Tibial nerve (tissue), 4 donors: ENCODE measurements around the gene ATMIN. TPM values are rescaled to one million over a fixed set of nuclear protein-coding genes. Genes with fewer than 3 reads are reported as not detected.

Source experiments
- DNase-seq, 2 donors: peaks; one replicate each; pipeline ENCODE4 v3.0.0-alpha.2; 2019; ENCODE audit warnings: low spot score in 2 of 2
- H3K27ac ChIP-seq, 4 donors: fragments of 200-600 bp; sonication (generic) in 3 of 4; one replicate each; pipeline ENCODE4 v1.5.1; 2017 to 2019; ENCODE audit warnings: mild to moderate bottlenecking in 1 of 4
- H3K27me3 ChIP-seq, 2 donors: fragments of 200-600 bp; sonication (generic) in 1 of 2; one replicate each; pipeline versions ENCODE4 v1.5.1 to v1.6.0; 2017 to 2019
- H3K36me3 ChIP-seq, 3 donors: fragments of 200-600 bp; sonication (generic); one replicate each; pipeline ENCODE4 v1.5.1; 2018 to 2019
- H3K4me1 ChIP-seq, 4 donors: fragments of 200-600 bp; sonication (generic) in 3 of 4; one replicate each; pipeline ENCODE4 v1.5.1; 2017 to 2019
- H3K4me3 ChIP-seq, 4 donors: fragments of 200-600 bp; sonication (generic) in 3 of 4; one replicate each; pipeline ENCODE4 v1.5.1; 2017 to 2019; ENCODE audit warnings: mild to moderate bottlenecking in 1 of 4, moderate library complexity in 1 of 4
- H3K9me3 ChIP-seq, 4 donors: fragments of 200-600 bp; sonication (generic) in 3 of 4; one replicate each; pipeline ENCODE4 v1.5.1; 2017 to 2019
- CTCF ChIP-seq, 5 experiments: fragments of 200-600 bp in 3 of 5; fragments of 450-650 bp in 2 of 5; sonication (generic) in 3 of 5; IDR thresholded peaks; one replicate each; pipeline ENCODE4 v1.5.1; 2016 to 2019; ENCODE audit warnings: antibody characterized with exemption in 5 of 5, mild to moderate bottlenecking in 3 of 5, moderate library complexity in 2 of 5
- EP300 ChIP-seq, 2 donors: sonication (generic); formaldehyde crosslinking; IDR thresholded peaks; one replicate each; pipeline ENCODE4 v1.6.1; 2017; ENCODE audit warnings: antibody characterized with exemption in 2 of 2, mild to moderate bottlenecking in 1 of 2
- POLR2A ChIP-seq, 2 donors: fragments of 450-650 bp; IDR thresholded peaks; one replicate each; pipeline ENCODE4 v1.6.1; 2017; ENCODE audit warnings: antibody characterized with exemption in 2 of 2, mild to moderate bottlenecking in 2 of 2, moderate library complexity in 2 of 2
- WGBS, 2 donors: methylation state at CpG; one replicate each; pipeline ENCODE4 v1.1.5; 2018; 5-methylcytosine and 5-hydroxymethylcytosine counted together
- total RNA-seq, 4 donors: library from RNA; depleted of rRNA; stranded (reverse); fragments of >200 nt; gene quantifications; one replicate each; pipeline ENCODE4 v1.1.0, GENCODE V29; 2016

ATMIN gene
- total RNA-seq, 4 donors from 2014 or later: 16.2 to 31.2 (median 24.4) TPM

- no peaks in the 10 kb centered on the region for H3K27me3 ChIP-seq
- no peak for TF ChIP-seq EP300 (IDR thresholded peaks at IDR 0.05)
- no peak for TF ChIP-seq CTCF (IDR thresholded peaks at IDR 0.05)
- TF ChIP-seq POLR2A (IDR thresholded peaks at IDR 0.05): no peak
- H3K27ac ChIP-seq: no peak overlapping the region
- peak overlapping the region in 1 of 4 donors; percentile 86 for H3K4me3 ChIP-seq
- DNase-seq: no peak
- WGBS, 2 donors: 95% methylated on average over 12 of the region's 12 CpGs
- H3K36me3 ChIP-seq: peaks cover 0 to 4% (median 0%) of the 10 kb centered on the region in 3 donors
- H3K4me1 ChIP-seq: peaks cover 0 to 27% (median 17%) of the 10 kb centered on the region in 4 donors
- no peaks in the 10 kb centered on the region for H3K9me3 ChIP-seq
Observed at GRCh38 chr16:81008505-81008789, 27.2 kb upstream of the ATMIN start.

- 91 to 92% methylated on average over 3 of the region's 3 CpGs for WGBS, 2 donors
- H3K4me3 ChIP-seq: no peak overlapping the region
- no peak overlapping the region for H3K27ac ChIP-seq
- DNase-seq: no peak
- H3K9me3 ChIP-seq: no peaks in the 10 kb centered on the region
- H3K27me3 ChIP-seq: no peaks in the 10 kb centered on the region
- TF ChIP-seq POLR2A (IDR thresholded peaks at IDR 0.05): no peak
- TF ChIP-seq CTCF (IDR thresholded peaks at IDR 0.05): no peak
- no peak for TF ChIP-seq EP300 (IDR thresholded peaks at IDR 0.05)
- H3K36me3 ChIP-seq: peaks cover 0 to 20% (median 0%) of the 10 kb centered on the region in 3 donors
- H3K4me1 ChIP-seq: peaks cover 0 to 5% (median 2%) of the 10 kb centered on the region in 4 donors
Observed at GRCh38 chr16:81012974-81013373, 22.7 kb upstream of the ATMIN start.

GRCh38 chr16:81014672-81015071 lies 21.0 kb upstream of the ATMIN start:
- H3K36me3 ChIP-seq: peaks cover 0 to 20% (median 0%) of the 10 kb centered on the region in 3 donors
- H3K9me3 ChIP-seq: no peaks in the 10 kb centered on the region
- no peaks in the 10 kb centered on the region for H3K27me3 ChIP-seq
- DNase-seq: no peak
- 92 to 96% methylated on average over 2 of the region's 2 CpGs for WGBS, 2 donors
- no peak overlapping the region for H3K27ac ChIP-seq
- H3K4me1 ChIP-seq: no peaks in the 10 kb centered on the region
- no peak overlapping the region for H3K4me3 ChIP-seq
- TF ChIP-seq CTCF (IDR thresholded peaks at IDR 0.05): no peak
- no peak for TF ChIP-seq POLR2A (IDR thresholded peaks at IDR 0.05)
- no peak for TF ChIP-seq EP300 (IDR thresholded peaks at IDR 0.05)

- H3K36me3 ChIP-seq: peaks cover 0 to 31% (median 0%) of the 10 kb centered on the region in 3 donors
- TF ChIP-seq CTCF (IDR thresholded peaks at IDR 0.05) (no peak), POLR2A (IDR thresholded peaks at IDR 0.05) (no peak), EP300 (IDR thresholded peaks at IDR 0.05) (no peak)
- no peak overlapping the region for H3K4me3 ChIP-seq
- H3K9me3 ChIP-seq: no peaks in the 10 kb centered on the region
- 29 to 59% methylated on average over 2 of the region's 2 CpGs for WGBS, 2 donors
- no peaks in the 10 kb centered on the region for H3K27me3 ChIP-seq
- H3K4me1 ChIP-seq: no peaks in the 10 kb centered on the region
- DNase-seq: no peak
- peak overlapping the region in 2 of 4 donors; percentile 42 to 72 for H3K27ac ChIP-seq
Observed at GRCh38 chr16:81018496-81018895, 17.1 kb upstream of the ATMIN start.

GRCh38 chr16:81026429-81026828 lies 9.2 kb upstream of the ATMIN start:
- no peak overlapping the region for H3K4me3 ChIP-seq
- whole genome bisulfite sequencing, 2 donors: 92 to 94% methylated on average over 4 of the region's 4 CpGs
- no peaks in the 10 kb centered on the region for H3K27me3 ChIP-seq
- TF ChIP-seq EP300 (IDR thresholded peaks at IDR 0.05): no peak
- no peak for TF ChIP-seq CTCF (IDR thresholded peaks at IDR 0.05)
- TF ChIP-seq POLR2A (IDR thresholded peaks at IDR 0.05): no peak
- peaks cover 0 to 32% (median 0%) of the 10 kb centered on the region in 3 donors for H3K36me3 ChIP-seq
- no peak overlapping the region for H3K27ac ChIP-seq
- no peak for DNase-seq
- no peaks in the 10 kb centered on the region for H3K4me1 ChIP-seq
- H3K9me3 ChIP-seq: no peaks in the 10 kb centered on the region
